Fibroblast of mammary gland (primary cell): ENCODE data around the gene TMEM109.

ENCODE experiments used
- DNase-seq: peaks from one replicate; pipeline ENCODE4 v3.0.0-alpha.2; 2010; ENCODE audit warnings: low read depth
- H3K4me3 ChIP-seq: 2 replicates; pipeline ENCODE4 v1.5.1; 2011; ENCODE audit warnings: low read depth, mild to moderate bottlenecking, low read length, moderate library complexity; ENCODE audit not compliant: control insufficient read depth
- CTCF ChIP-seq: conservative IDR thresholded peaks from 2 replicates; pipeline ENCODE4 v1.5.1; 2011; ENCODE audit warnings: low read depth, low read length, inconsistent platforms; ENCODE audit not compliant: control insufficient read depth, insufficient read depth

The TMEM109 gene

GRCh38 chr11:60917267-60917666, 3.3 kb downstream of the TMEM109 start:
- H3K4me3 ChIP-seq, result no peak overlapping the region
- no peak for DNase-seq
- TF ChIP-seq CTCF, result no peak

- no peak overlapping the region for H3K4me3 ChIP-seq
- TF ChIP-seq CTCF, result no peak
- DNase-seq, result no peak
Measured at GRCh38 chr11:60918251-60918938, 4.4 kb downstream of the TMEM109 start.

- DNase-seq, result peak; percentile 42
- no peak for TF ChIP-seq CTCF
- H3K4me3 ChIP-seq, result no peak overlapping the region
Measured at GRCh38 chr11:60918939-60919265, 4.9 kb downstream of the TMEM109 start.

- no peak for TF ChIP-seq CTCF
- DNase-seq, result no peak
- no peak overlapping the region for H3K4me3 ChIP-seq
Measured at GRCh38 chr11:60919320-60919719, 5.4 kb downstream of the TMEM109 start.

GRCh38 chr11:60919956-60920355, 6.0 kb downstream of the TMEM109 start:
- TF ChIP-seq CTCF, result no peak
- no peak for DNase-seq
- no peak overlapping the region for H3K4me3 ChIP-seq

GRCh38 chr11:60921259-60921658, 7.3 kb downstream of the TMEM109 start:
- H3K4me3 ChIP-seq, result no peak overlapping the region
- no peak for TF ChIP-seq CTCF
- no peak for DNase-seq

GRCh38 chr11:60921777-60922335, 7.9 kb downstream of the TMEM109 start:
- no peak overlapping the region for H3K4me3 ChIP-seq
- TF ChIP-seq CTCF, result no peak
- no peak for DNase-seq
